HG03097 (cell line): Measurements from ENCODE around the gene DHCR7.

Experiments
- ATAC-seq: cut with Tn5 transposase; IDR thresholded peaks from one replicate; pipeline ENCODE4 v1.9.1; 2021; ENCODE audit not compliant: unreplicated experiment, low FRiP score

The DHCR7 gene

GRCh38 chr11:71481101-71481960, 33.1 kb upstream of the DHCR7 start:
- no peak for ATAC-seq

GRCh38 chr11:71478528-71478840, 30.3 kb upstream of the DHCR7 start:
- no peak for ATAC-seq

- no peak for ATAC-seq
Measured at GRCh38 chr11:71477641-71478527, 29.7 kb upstream of the DHCR7 start.

- ATAC-seq, result no peak
Measured at GRCh38 chr11:71476926-71477640, 28.9 kb upstream of the DHCR7 start.

GRCh38 chr11:71476031-71476430, 27.8 kb upstream of the DHCR7 start:
- ATAC-seq, result no peak

GRCh38 chr11:71474771-71475483, 26.7 kb upstream of the DHCR7 start:
- no peak for ATAC-seq

GRCh38 chr11:71474141-71474770, 26.1 kb upstream of the DHCR7 start:
- ATAC-seq, result no peak

GRCh38 chr11:71473793-71474080, 25.5 kb upstream of the DHCR7 start:
- ATAC-seq, result no peak

GRCh38 chr11:71472941-71473792, 25.0 kb upstream of the DHCR7 start:
- no peak for ATAC-seq

GRCh38 chr11:71472357-71472885, 24.2 kb upstream of the DHCR7 start:
- ATAC-seq, result no peak

GRCh38 chr11:71470946-71471345, 22.8 kb upstream of the DHCR7 start:
- no peak for ATAC-seq

- no peak for ATAC-seq
Measured at GRCh38 chr11:71467164-71467563, 19.0 kb upstream of the DHCR7 start.

- ATAC-seq, result no peak
Measured at GRCh38 chr11:71466358-71466757, 18.2 kb upstream of the DHCR7 start.

GRCh38 chr11:71465054-71465453, 16.9 kb upstream of the DHCR7 start:
- ATAC-seq, result no peak

GRCh38 chr11:71463331-71464211, 15.4 kb upstream of the DHCR7 start:
- no peak for ATAC-seq

GRCh38 chr11:71462726-71463125, 14.5 kb upstream of the DHCR7 start:
- no peak for ATAC-seq

- ATAC-seq, result no peak
Measured at GRCh38 chr11:71461696-71462095, 13.5 kb upstream of the DHCR7 start.

- no peak for ATAC-seq
Measured at GRCh38 chr11:71459767-71460320, 11.7 kb upstream of the DHCR7 start.
